Retinal pigment epithelial cell (primary cell): ENCODE data around the gene CRABP2.

Experiments used
- DNase-seq: peaks from one replicate; pipeline ENCODE4 v3.0.0-alpha.2; 2010; ENCODE audit warnings: low read depth
- H3K4me3 ChIP-seq: 2 replicates; pipeline ENCODE4 v1.5.1; 2011; ENCODE audit warnings: mild to moderate bottlenecking, low read length, control low read depth, moderate library complexity
- TF ChIP-seq, protein P1 (sequence below): conservative IDR thresholded peaks from 2 replicates; pipeline ENCODE4 v1.5.1; 2011; ENCODE audit warnings: low read depth, low read length, control low read depth, inconsistent platforms

CRABP2 gene

DNA sequence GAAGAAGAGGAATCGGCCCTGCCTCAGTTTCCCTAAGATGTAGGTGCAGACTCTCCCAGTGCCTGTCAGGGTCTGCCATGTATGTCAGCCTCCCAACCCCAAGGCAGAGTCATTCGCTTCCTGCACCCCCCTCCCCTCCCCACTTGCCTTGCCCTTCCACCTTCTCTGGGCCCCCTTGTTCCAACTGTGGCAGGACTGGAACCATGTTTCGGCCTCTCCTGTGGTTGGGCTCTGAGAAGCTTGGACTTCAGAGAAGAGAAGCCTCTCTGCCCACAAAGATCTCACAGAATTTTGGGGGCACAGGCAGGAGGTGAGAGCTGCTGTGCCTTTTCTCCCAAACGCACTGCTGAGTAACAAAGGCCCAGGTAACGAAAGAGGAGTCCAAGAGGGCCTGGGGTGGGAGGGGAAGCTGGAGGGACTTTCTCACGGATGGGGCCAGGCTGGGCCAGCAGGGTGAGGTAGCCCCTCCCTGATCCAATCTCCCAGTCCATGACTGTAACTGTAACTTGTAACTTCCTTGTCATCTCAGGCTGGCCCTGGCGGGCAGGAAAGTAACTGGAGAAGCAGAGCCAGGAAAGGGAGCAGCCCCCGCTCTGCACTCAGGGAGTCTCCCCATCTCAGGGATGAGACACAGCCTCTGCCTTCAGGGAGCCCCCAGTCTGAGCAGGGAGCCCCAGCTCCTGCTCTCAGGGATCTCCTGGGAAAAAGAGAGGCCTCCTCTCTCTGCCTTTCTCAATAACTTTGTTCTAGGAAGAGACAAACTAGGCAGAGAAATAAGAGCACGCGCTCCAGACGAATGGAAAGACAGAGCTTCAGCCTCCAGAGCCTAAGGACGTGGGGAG is 11.3 kb downstream of the CRABP2 start:
- no peak overlapping the region for H3K4me3 ChIP-seq
- DNase-seq = no peak
- TF ChIP-seq, protein P1, sequence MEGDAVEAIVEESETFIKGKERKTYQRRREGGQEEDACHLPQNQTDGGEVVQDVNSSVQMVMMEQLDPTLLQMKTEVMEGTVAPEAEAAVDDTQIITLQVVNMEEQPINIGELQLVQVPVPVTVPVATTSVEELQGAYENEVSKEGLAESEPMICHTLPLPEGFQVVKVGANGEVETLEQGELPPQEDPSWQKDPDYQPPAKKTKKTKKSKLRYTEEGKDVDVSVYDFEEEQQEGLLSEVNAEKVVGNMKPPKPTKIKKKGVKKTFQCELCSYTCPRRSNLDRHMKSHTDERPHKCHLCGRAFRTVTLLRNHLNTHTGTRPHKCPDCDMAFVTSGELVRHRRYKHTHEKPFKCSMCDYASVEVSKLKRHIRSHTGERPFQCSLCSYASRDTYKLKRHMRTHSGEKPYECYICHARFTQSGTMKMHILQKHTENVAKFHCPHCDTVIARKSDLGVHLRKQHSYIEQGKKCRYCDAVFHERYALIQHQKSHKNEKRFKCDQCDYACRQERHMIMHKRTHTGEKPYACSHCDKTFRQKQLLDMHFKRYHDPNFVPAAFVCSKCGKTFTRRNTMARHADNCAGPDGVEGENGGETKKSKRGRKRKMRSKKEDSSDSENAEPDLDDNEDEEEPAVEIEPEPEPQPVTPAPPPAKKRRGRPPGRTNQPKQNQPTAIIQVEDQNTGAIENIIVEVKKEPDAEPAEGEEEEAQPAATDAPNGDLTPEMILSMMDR = no peak

DNA sequence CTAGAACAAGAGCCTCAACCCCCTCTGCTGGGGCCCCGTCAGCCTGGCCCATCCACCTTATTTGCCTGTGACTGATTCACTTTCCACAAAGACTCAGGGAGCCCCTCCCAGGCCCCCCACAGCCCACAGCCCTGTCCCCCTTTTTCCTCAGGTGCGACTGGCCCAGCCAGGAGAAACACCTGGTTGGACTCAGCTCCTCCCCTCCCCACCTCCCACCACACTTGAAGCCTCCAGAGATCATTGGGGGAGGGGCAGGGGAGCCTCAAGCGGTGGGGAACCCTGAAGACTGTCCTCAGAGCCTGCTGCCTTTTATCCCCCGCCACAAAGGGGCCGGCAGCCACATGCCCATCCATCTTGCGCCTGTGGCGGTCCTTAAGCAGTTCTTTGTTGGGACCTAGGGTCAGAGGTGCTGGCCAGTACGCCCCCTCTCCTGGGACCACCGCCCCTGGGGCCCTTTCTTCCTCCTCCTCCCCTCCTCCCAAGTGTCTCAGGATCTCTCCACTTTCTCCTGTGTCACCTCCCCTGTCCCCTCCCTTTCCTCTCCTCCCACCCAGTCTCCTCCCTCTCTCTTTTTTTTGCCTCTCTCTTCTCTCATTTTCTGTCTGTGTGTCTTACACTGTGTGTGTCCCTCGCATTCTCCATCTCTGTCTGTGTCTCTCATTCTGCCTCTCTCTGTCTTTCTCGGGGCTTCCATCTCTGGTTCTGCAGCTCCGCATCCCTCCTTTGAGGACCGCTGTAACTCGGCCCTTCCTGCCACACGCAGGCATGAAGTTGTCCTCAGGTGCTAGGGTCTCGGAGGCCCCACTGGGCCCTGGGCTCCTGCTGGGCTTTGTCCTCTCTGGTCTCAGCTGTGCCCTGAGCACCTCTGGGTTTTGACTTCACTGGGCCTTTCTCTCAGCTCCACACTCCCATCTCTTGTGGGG is 12.2 kb downstream of the CRABP2 start:
- DNase-seq = no peak
- TF ChIP-seq, protein P1 = no peak
- no peak overlapping the region for H3K4me3 ChIP-seq

DNA sequence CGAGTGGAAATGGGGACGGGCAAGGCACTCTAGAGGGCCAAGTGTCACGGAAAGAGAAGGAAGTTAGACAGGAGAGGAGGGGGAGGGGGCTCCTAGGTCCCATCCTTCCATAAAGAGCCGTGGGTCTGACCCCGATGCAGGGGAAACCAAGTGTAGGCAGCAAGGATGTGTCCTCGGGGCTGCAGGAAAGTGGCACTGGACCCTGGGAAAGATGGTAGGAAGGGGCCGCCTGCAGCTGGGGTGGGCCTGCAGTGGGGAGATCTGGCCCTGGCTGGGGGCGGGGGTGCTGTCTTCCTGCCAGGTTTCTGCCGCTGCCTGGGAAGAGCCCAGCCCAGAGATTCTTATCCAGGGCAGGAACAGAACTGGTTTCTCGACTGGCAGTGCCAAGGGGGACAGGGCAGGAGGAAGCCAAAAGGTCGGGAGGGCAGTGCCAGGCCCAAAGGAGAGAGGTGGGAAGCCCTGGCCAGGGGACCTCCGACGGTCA is 12.9 kb downstream of the CRABP2 start:
- DNase-seq = no peak
- H3K4me3 ChIP-seq = no peak overlapping the region
- TF ChIP-seq, protein P1 = no peak

DNA sequence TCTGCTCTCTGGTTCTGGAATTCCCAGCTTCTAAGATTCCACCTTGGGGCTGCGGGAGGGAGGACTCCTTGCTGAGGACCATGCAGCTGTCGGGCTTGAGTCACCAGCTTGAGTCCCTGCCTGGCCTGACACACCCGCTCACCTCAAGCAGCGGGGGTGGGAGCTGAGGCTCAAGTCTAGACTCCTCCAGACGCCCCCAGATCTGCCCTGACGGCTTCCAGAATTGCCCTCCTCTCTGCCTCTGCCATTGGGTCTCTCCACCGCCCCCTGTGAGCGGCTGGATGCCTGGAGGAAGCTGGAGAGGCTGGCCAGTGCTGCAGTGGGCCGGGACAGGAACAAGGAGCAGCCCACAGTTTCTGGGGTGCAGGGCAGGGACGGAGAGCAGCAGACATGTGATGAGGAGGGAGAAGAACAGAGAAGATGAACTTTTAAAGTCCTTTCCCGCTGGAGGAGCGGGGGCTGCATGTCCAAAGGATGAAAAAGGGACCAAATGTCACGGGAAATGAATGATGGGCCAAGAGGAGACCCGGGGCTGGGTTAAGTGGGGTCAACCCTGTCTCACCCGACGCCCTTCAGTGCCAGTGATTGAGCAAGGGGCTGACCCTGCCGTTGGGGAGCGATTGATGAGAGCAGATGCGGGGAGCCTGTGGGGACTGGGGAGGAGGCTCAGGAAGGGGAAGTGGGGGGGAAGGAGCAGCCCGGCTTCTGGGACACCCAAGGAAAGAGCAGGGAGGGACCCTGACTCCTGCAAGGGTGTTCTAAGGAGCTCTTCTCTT is 13.5 kb downstream of the CRABP2 start:
- DNase-seq = no peak
- H3K4me3 ChIP-seq = no peak overlapping the region
- TF ChIP-seq, protein P1 = peak; percentile 39

DNA sequence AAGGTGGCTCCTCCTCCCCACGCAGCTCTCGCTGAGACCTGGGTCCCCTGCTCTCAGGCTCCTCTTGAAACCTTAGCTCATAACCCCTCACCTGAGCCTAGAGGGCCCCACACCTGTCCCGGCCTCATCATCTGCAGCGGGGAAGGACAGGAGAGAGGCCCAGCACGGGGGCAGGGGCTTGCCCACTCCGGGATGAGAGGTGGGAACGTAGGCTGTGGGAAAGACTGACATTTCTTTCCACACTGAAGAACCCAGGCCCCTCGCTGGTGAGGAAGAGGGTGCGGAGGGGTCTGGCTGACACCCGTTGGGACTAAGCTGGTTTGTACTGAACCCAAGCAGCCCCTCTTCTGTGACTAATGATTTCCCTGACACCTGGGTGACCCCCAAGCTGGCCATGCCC is 14.2 kb downstream of the CRABP2 start:
- TF ChIP-seq, protein P1 = no peak
- DNase-seq = no peak
- H3K4me3 ChIP-seq = no peak overlapping the region

DNA sequence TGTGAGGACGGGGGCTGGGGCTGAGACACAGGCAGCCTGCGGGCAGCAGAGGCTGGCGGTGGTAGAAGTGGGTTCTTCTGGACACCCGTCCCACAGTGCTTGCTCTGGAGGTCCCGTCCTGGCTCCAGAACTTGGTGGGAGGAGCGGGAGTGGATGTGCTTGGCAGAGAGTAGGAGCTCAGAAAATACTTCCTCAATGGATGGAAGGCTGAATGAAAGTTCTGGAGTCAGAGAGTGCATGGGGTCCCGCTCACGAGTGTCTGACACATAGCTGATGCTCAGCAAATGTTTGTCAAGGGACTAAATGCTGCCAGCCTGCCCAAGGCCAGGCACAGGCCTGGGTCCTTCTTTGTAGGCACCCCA is 14.7 kb downstream of the CRABP2 start:
- no peak overlapping the region for H3K4me3 ChIP-seq
- TF ChIP-seq, protein P1 = no peak
- no peak for DNase-seq
